SK-N-SH treated with all-trans-retinoic acid at 6 μM for 48 hours (cell line): ENCODE results near the gene AKR1B15.

Source experiments
- ATAC-seq: fragments of 200-7000 bp; cut with Tn5 transposase; 3 replicates; pipeline ENCODE4 v1.9.1; 2020; ENCODE audit warnings: mild to moderate bottlenecking, moderate library complexity
- BACH2 ChIP-seq: fragments of 250-450 bp; sonication (Bioruptor Pico); IDR thresholded peaks from 2 replicates; pipeline ENCODE4 v1.9.0; 2021; ENCODE audit warnings: mild to moderate bottlenecking, borderline replicate concordance
- ESRRG ChIP-seq: fragments of 250-450 bp; sonication (Bioruptor Pico); IDR thresholded peaks from 2 replicates; pipeline ENCODE4 v1.6.1; 2021; ENCODE audit warnings: mild to moderate bottlenecking
- GLIS3 ChIP-seq: fragments of 250-450 bp; sonication (Bioruptor Pico); IDR thresholded peaks from 2 replicates; pipeline ENCODE4 v1.5.0; 2020; ENCODE audit warnings: mild to moderate bottlenecking, moderate library complexity
- ISL1 ChIP-seq: fragments of 250-450 bp; sonication (Bioruptor Pico); IDR thresholded peaks from 2 replicates; pipeline ENCODE4 v2.1.2; 2022; ENCODE audit warnings: mild to moderate bottlenecking, moderate library complexity
- OSR1 ChIP-seq: fragments of 250-450 bp; sonication (Bioruptor Pico); IDR thresholded peaks from 2 replicates; pipeline ENCODE4 v1.8.0; 2022; ENCODE audit warnings: moderate library complexity, mild to moderate bottlenecking, inconsistent platforms
- PPARA ChIP-seq: fragments of 250-450 bp; sonication (Bioruptor Pico); IDR thresholded peaks from 2 replicates; pipeline ENCODE4 v1.5.0; 2020; ENCODE audit warnings: mild to moderate bottlenecking, borderline replicate concordance
- RARB ChIP-seq: fragments of 250-450 bp; sonication (Bioruptor Pico); IDR thresholded peaks from 2 replicates; pipeline ENCODE4 v1.8.0; 2021; ENCODE audit warnings: mild to moderate bottlenecking, moderate library complexity
- SNAI2 ChIP-seq: fragments of 250-450 bp; sonication (Bioruptor Pico); IDR thresholded peaks from 2 replicates; pipeline ENCODE4 v1.5.0; 2020; ENCODE audit warnings: mild to moderate bottlenecking, moderate library complexity
- TCF4 ChIP-seq: fragments of 250-450 bp; sonication (Bioruptor Pico); IDR thresholded peaks from 2 replicates; pipeline ENCODE4 v1.8.0; 2021; ENCODE audit warnings: mild to moderate bottlenecking, moderate library complexity, borderline replicate concordance
- TOX ChIP-seq: fragments of 250-450 bp; sonication (Bioruptor Pico); IDR thresholded peaks from 2 replicates; pipeline ENCODE4 v1.8.0; 2021; ENCODE audit warnings: mild to moderate bottlenecking, moderate library complexity, borderline replicate concordance
- ZC3H10 ChIP-seq: fragments of 250-450 bp; sonication (Bioruptor Pico); IDR thresholded peaks from 2 replicates; pipeline ENCODE4 v1.5.1; 2021; ENCODE audit warnings: mild to moderate bottlenecking, moderate library complexity
- ZFP3 ChIP-seq: fragments of 250-450 bp; sonication (Bioruptor Pico); IDR thresholded peaks from 2 replicates; pipeline ENCODE4 v1.5.0; 2020; ENCODE audit warnings: mild to moderate bottlenecking, moderate library complexity
- ZNF565 ChIP-seq: fragments of 450-650 bp; formaldehyde crosslinking; conservative IDR thresholded peaks from 2 replicates; pipeline ENCODE4 v1.5.0; 2020; ENCODE audit warnings: low read depth, mild to moderate bottlenecking, moderate library complexity
- ZNF70 ChIP-seq: fragments of 450-650 bp; formaldehyde crosslinking; IDR thresholded peaks from 2 replicates; pipeline ENCODE4 v1.5.0; 2020; ENCODE audit warnings: mild to moderate bottlenecking, moderate library complexity
- ZNF8 ChIP-seq: fragments of 450-650 bp; formaldehyde crosslinking; IDR thresholded peaks from 2 replicates; pipeline ENCODE4 v1.5.0; 2020; ENCODE audit warnings: mild to moderate bottlenecking, moderate library complexity
- TF ChIP-seq, protein P1 (sequence below): fragments of 250-450 bp; sonication (Bioruptor Pico); IDR thresholded peaks from 2 replicates; pipeline ENCODE4 v1.5.1; 2020; ENCODE audit warnings: low read depth, mild to moderate bottlenecking, moderate library complexity
- TF ChIP-seq, protein P2 (sequence below): fragments of 250-450 bp; sonication (Bioruptor Pico); IDR thresholded peaks from 2 replicates; pipeline ENCODE4 v1.5.0; 2020; ENCODE audit warnings: mild to moderate bottlenecking, moderate library complexity
- TF ChIP-seq, protein P3 (sequence below): fragments of 250-450 bp; sonication (Bioruptor Pico); IDR thresholded peaks from 2 replicates; pipeline ENCODE4 v1.8.0; 2020; ENCODE audit warnings: mild to moderate bottlenecking, moderate library complexity, borderline replicate concordance
- TF ChIP-seq, protein P4 (sequence below): fragments of 250-450 bp; sonication (Bioruptor Pico); IDR thresholded peaks from 2 replicates; pipeline ENCODE4 v1.5.1; 2021; ENCODE audit warnings: mild to moderate bottlenecking, moderate library complexity

AKR1B15 gene

DNA sequence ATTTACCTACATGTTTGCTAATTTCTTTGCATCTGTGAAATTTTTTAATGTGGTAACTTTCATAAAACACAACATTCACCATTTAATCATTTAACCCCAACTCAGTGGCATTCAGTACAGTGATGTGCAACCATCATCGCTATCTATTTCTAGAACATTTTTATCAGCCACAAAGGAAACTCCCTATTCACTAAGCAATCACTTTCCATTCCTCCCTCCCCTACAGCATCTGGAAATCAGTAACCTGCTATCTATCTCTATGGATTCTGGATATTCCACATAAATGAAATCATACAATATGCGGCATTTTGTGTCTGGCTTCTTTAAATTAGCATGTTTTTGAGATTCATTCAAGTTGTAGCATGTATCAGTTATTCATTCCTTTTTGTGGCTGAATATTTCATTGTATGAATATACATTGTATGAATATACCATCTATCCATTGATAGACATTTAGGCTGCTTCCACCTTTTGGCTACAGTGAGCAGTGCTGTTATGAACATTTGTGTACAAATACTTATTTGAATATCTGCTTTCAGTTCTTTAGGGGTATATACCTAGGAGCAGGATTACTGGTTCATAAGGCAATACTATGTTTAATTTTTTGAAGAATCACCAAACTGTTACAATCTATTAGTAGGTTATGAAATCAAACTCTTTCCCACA is 78.3 kb downstream of the AKR1B15 start:
- TF ChIP-seq ZNF8 (no peak), ESRRG (CRISPR knock-in tag) (no peak), ZFP3 (CRISPR knock-in tag) (no peak), ISL1 (no peak), RARB (CRISPR knock-in tag) (no peak), BACH2 (CRISPR knock-in tag) (no peak), TCF4 (CRISPR knock-in tag) (no peak), ZNF70 (CRISPR knock-in tag) (no peak)
- TF ChIP-seq, protein P1, sequence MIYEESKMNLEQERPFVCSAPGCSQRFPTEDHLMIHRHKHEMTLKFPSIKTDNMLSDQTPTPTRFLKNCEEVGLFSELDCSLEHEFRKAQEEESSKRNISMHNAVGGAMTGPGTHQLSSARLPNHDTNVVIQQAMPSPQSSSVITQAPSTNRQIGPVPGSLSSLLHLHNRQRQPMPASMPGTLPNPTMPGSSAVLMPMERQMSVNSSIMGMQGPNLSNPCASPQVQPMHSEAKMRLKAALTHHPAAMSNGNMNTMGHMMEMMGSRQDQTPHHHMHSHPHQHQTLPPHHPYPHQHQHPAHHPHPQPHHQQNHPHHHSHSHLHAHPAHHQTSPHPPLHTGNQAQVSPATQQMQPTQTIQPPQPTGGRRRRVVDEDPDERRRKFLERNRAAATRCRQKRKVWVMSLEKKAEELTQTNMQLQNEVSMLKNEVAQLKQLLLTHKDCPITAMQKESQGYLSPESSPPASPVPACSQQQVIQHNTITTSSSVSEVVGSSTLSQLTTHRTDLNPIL (CRISPR knock-in tag), result no peak
- TF ChIP-seq, protein P2, sequence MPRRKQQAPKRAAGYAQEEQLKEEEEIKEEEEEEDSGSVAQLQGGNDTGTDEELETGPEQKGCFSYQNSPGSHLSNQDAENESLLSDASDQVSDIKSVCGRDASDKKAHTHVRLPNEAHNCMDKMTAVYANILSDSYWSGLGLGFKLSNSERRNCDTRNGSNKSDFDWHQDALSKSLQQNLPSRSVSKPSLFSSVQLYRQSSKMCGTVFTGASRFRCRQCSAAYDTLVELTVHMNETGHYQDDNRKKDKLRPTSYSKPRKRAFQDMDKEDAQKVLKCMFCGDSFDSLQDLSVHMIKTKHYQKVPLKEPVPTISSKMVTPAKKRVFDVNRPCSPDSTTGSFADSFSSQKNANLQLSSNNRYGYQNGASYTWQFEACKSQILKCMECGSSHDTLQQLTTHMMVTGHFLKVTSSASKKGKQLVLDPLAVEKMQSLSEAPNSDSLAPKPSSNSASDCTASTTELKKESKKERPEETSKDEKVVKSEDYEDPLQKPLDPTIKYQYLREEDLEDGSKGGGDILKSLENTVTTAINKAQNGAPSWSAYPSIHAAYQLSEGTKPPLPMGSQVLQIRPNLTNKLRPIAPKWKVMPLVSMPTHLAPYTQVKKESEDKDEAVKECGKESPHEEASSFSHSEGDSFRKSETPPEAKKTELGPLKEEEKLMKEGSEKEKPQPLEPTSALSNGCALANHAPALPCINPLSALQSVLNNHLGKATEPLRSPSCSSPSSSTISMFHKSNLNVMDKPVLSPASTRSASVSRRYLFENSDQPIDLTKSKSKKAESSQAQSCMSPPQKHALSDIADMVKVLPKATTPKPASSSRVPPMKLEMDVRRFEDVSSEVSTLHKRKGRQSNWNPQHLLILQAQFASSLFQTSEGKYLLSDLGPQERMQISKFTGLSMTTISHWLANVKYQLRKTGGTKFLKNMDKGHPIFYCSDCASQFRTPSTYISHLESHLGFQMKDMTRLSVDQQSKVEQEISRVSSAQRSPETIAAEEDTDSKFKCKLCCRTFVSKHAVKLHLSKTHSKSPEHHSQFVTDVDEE (CRISPR knock-in tag), result no peak
- ATAC-seq, result no peak

DNA sequence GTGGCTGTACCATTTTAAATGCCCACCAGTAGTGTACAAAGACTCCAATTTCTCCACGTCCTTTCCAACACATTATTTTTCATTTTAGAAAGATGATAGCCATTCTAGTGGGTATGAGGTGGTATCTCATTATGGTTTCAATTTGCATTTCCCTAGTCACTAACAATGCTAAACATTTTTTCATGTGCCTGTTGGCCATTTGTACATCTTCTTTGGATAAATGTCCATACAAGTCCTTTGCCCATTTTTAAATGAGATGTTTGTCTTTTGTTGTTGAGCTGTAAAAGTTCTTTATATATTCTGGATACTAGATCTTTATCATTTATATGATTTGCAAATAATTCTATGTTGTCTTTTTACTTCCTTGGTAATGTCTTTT is 78.9 kb downstream of the AKR1B15 start:
- no peak for ATAC-seq
- TF ChIP-seq, protein P3, sequence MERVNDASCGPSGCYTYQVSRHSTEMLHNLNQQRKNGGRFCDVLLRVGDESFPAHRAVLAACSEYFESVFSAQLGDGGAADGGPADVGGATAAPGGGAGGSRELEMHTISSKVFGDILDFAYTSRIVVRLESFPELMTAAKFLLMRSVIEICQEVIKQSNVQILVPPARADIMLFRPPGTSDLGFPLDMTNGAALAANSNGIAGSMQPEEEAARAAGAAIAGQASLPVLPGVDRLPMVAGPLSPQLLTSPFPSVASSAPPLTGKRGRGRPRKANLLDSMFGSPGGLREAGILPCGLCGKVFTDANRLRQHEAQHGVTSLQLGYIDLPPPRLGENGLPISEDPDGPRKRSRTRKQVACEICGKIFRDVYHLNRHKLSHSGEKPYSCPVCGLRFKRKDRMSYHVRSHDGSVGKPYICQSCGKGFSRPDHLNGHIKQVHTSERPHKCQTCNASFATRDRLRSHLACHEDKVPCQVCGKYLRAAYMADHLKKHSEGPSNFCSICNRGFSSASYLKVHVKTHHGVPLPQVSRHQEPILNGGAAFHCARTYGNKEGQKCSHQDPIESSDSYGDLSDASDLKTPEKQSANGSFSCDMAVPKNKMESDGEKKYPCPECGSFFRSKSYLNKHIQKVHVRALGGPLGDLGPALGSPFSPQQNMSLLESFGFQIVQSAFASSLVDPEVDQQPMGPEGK (CRISPR knock-in tag), result no peak
- TF ChIP-seq, protein P1 (CRISPR knock-in tag), result no peak
- TF ChIP-seq ZFP3 (CRISPR knock-in tag) (no peak), ZNF70 (CRISPR knock-in tag) (no peak), BACH2 (CRISPR knock-in tag) (no peak), ZNF8 (no peak), TOX (CRISPR knock-in tag) (no peak), TCF4 (CRISPR knock-in tag) (no peak), SNAI2 (CRISPR knock-in tag) (no peak), RARB (CRISPR knock-in tag) (no peak), ZC3H10 (no peak), ZNF565 (CRISPR knock-in tag) (no peak), PPARA (CRISPR knock-in tag) (no peak), OSR1 (CRISPR knock-in tag) (no peak)

DNA sequence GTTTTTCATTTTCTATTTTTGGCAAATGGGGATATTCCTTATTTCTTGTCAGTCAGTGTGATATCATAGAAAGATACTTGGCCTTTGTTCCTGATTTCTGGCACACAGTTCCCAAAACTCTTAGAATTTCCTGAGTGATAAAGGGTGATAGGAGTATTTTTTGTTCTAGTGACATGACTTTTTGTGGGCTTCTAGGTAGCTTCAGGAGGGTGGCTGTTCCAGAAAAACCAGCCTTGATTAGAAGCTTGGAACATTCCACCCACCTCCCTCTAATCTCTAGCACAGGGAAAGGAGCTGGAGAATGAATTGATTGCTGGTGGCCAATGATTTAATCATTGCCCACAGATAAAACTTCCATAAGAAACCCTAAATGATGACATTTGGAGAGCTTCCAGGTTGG is 80.5 kb downstream of the AKR1B15 start:
- ATAC-seq, result no peak
- TF ChIP-seq GLIS3 (CRISPR knock-in tag) (no peak), ZNF8 (no peak), RARB (CRISPR knock-in tag) (no peak), TCF4 (CRISPR knock-in tag) (no peak), ESRRG (CRISPR knock-in tag) (no peak), TOX (CRISPR knock-in tag) (no peak), BACH2 (CRISPR knock-in tag) (no peak), SNAI2 (CRISPR knock-in tag) (no peak), ZC3H10 (no peak), OSR1 (CRISPR knock-in tag) (no peak), ZNF565 (CRISPR knock-in tag) (no peak), PPARA (CRISPR knock-in tag) (no peak)
- TF ChIP-seq, protein P4, sequence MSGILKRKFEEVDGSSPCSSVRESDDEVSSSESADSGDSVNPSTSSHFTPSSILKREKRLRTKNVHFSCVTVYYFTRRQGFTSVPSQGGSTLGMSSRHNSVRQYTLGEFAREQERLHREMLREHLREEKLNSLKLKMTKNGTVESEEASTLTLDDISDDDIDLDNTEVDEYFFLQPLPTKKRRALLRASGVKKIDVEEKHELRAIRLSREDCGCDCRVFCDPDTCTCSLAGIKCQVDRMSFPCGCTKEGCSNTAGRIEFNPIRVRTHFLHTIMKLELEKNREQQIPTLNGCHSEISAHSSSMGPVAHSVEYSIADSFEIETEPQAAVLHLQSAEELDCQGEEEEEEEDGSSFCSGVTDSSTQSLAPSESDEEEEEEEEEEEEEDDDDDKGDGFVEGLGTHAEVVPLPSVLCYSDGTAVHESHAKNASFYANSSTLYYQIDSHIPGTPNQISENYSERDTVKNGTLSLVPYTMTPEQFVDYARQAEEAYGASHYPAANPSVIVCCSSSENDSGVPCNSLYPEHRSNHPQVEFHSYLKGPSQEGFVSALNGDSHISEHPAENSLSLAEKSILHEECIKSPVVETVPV, result no peak
- TF ChIP-seq, protein P1 (CRISPR knock-in tag), result no peak
- TF ChIP-seq, protein P3 (CRISPR knock-in tag), result no peak
- TF ChIP-seq, protein P2 (CRISPR knock-in tag), result no peak
